ENCODE data around the gene PROM1.

- TF ChIP-seq CTCF (IDR thresholded peaks at IDR 0.05; ENCODE audit: poor library complexity, severe bottlenecking) (no peak), TAF1 (IDR thresholded peaks at IDR 0.05; ENCODE audit: low read depth) (no peak), EZH2 (IDR thresholded peaks at IDR 0.05; ENCODE audit: borderline replicate concordance, insufficient read depth, low read length, poor library complexity, severe bottlenecking) (no peak), EP300 (conservative IDR thresholded peaks at IDR 0.05; ENCODE audit: poor library complexity, severe bottlenecking) (no peak)
These were observed 42.0 kb upstream of the PROM1 start for GRCh38 chr4:16125571-16126445.
